GM21390 (cell line): ENCODE measurements around the gene HAS3.
"Not testable (repeated sequence)": the region's sequence is repeated elsewhere in the genome, so short reads cannot be mapped to it uniquely, and the experiment has no call there.

Source experiments
- ATAC-seq: cut with Tn5 transposase; IDR thresholded peaks from one replicate; pipeline ENCODE4 v1.9.1; 2021; ENCODE audit not compliant: unreplicated experiment

Gene HAS3, protein sequence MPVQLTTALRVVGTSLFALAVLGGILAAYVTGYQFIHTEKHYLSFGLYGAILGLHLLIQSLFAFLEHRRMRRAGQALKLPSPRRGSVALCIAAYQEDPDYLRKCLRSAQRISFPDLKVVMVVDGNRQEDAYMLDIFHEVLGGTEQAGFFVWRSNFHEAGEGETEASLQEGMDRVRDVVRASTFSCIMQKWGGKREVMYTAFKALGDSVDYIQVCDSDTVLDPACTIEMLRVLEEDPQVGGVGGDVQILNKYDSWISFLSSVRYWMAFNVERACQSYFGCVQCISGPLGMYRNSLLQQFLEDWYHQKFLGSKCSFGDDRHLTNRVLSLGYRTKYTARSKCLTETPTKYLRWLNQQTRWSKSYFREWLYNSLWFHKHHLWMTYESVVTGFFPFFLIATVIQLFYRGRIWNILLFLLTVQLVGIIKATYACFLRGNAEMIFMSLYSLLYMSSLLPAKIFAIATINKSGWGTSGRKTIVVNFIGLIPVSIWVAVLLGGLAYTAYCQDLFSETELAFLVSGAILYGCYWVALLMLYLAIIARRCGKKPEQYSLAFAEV

GRCh38 chr16:69105501-69106361 lies at the start of gene HAS3:
TSS of gene HAS3 (plus strand) at chr16:69105653. CDS start at chr16:69109396, 3,743 bp downstream.
- no peak for ATAC-seq

DNA sequence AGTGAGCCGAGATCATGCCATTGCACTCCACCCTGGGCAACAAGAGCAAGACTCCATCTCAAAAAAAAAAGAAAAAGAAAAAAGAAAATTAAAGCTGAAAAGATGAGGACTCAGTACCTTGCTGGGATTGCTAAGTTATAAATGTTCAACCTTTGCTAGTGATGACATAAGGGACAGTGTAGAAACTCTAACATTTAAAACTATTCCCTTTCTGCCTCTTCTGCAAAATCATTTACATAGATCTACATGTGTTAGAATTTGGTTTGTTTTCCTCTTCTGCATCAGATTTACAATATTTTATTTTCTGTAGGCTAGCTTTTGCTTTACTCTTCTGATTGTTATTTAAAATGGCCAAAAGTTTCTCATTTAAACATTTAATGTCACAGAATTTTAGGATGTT lies 49.5 kb upstream of the HAS3 start:
- no peak for ATAC-seq

- ATAC-seq = no peak
Measured at GRCh38 chr16:69056421-69056820, 49.0 kb upstream of the HAS3 start.

GRCh38 chr16:69057400-69058378 lies 47.8 kb upstream of the HAS3 start:
- no peak for ATAC-seq

- ATAC-seq = not testable (repeated sequence)
Measured at GRCh38 chr16:69063491-69063890, 42.0 kb upstream of the HAS3 start.

- no peak for ATAC-seq
Measured at GRCh38 chr16:69064124-69064763, 41.2 kb upstream of the HAS3 start.

DNA sequence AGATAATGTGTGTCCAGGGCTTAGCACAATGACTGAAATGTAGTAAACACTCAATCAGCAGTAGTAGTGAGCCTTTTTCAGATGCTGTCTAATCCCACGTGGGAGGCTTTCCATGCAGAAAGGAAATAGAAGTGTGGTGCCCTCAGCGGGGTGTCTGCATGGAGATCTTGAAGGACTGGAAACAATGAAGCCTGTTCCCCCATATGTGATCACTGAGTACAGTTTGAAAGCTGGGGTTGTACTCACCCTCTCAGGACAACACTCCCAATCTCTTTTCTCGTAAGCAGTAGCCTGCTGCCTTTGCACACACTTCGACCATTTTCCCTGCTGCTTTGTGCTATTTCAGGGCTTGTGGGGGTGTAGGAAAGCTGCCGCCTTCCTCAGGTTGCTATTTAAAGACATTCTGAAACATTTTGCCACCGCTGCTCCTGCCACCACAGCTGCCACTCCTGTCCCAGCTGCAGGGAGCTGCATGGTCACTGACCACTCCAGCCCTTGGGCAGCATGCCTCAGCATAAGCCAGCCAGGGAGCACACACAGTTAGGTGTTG lies 40.6 kb upstream of the HAS3 start:
- no peak for ATAC-seq

DNA sequence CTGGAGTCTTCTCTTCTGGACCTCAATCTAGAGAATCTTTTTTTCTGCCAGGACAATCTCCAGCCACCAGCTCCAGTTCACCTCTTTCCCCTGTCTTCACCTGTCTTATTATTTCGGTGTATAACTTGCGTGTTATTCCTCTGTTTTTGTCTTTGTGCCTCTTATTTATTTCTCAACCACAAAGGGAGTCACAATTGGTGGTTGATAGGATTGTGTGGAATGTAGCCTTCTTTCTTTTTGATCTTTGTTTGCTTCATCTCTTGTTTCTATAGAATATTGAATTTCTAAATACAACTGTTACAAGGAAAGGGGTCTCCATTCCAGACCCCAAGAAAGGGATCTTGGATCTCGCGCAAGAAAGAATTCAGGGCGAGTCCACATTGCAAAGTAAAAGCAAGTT lies 35.9 kb upstream of the HAS3 start:
- ATAC-seq = no peak

DNA sequence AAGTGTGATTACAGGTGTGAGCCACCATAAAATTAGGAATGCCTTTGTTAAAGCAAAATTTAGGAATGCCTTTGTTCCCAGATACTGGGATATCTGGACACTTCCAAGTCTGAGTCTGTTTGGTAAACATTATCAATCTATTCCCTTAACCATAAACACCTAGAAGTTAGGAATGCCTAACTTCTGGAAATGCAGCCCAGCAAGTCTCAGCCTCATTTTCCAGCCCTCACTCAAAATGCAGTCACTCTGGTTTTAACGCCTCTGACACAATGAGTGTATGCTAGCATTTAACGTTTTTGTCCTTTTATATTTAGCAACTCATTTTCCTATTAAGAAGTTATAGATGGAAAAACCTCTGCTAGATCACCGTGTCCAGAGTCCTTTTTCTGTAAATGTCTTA lies 34.4 kb upstream of the HAS3 start:
- no peak for ATAC-seq

DNA sequence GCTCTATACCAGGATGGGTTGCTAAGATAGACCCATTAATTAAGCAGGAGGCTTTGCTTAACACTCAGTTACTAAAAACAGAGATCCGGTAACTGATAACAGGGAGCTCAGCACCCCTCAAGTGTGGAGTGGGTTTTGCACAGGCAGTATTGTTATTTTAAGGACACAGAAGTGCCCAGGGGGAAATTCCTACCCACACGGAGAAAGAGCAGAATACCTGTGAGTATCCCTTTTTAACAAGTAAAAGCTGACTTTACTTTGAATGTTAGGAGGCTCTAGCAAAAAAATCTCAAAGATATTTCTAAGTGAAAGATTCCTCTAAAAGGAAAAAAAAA lies 32.8 kb upstream of the HAS3 start:
- no peak for ATAC-seq

GRCh38 chr16:69073181-69073702 lies 32.2 kb upstream of the HAS3 start:
- ATAC-seq = no peak

- ATAC-seq = no peak
Measured at GRCh38 chr16:69077251-69077650, 28.2 kb upstream of the HAS3 start.

DNA sequence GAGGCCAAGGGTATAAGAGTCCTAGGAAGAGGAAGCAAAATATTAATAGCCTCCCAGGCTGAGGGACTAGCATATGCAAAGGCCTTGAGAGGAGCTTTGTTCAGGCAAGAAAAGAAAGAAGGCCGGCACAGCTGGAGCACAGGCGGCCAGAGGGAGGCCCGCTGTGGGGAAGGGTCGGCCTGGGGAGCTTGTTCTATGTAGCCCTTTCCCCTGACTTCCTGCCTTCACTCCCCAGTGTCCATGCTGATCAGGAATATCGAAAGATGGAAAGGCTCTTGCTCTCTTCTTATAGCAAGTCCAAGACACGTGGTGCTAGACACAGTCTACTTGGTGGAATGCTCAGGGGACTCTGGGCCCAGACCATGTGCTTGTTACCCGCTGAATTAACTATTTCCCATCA lies 27.4 kb upstream of the HAS3 start:
- no peak for ATAC-seq

DNA sequence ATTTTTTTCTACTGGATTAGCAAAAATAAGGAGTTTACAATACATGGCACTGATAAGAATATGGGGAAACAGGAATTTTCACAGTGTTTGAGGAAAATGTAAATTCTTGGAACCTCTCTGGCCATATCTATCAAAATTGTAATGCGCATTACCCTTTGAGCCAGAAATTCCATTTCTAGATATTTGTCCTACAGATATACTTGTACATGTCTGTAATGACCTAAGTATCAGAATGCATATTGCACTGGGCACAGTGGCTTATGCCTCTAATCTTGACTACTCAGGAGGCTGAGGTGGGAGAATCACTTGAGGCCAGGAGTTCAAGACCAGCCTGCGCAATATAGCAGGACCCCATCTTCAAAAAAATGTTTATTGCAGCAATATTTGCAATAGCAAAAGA lies 25.8 kb upstream of the HAS3 start:
- no peak for ATAC-seq

- ATAC-seq = no peak
Measured at GRCh38 chr16:69083306-69083941, 22.0 kb upstream of the HAS3 start.

DNA sequence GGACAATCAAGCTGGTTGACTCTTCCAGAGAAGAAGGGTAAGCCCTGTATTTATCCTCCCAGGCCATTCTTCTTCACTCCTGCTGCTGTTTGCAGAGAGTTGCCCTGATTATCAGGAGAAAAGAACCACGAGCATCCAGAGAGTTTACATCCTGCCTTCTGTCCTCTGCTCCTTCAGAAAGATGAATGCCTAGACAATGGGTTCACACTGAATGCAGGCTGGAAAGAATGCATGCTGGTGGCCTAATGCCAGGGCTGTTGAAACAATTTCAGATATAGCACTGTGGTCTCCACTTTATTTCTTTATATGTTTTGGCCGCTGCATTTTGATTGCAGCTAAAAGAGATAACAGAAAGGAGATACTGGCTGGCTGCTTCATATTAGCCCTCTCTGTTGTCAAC lies 21.2 kb upstream of the HAS3 start:
- no peak for ATAC-seq

DNA sequence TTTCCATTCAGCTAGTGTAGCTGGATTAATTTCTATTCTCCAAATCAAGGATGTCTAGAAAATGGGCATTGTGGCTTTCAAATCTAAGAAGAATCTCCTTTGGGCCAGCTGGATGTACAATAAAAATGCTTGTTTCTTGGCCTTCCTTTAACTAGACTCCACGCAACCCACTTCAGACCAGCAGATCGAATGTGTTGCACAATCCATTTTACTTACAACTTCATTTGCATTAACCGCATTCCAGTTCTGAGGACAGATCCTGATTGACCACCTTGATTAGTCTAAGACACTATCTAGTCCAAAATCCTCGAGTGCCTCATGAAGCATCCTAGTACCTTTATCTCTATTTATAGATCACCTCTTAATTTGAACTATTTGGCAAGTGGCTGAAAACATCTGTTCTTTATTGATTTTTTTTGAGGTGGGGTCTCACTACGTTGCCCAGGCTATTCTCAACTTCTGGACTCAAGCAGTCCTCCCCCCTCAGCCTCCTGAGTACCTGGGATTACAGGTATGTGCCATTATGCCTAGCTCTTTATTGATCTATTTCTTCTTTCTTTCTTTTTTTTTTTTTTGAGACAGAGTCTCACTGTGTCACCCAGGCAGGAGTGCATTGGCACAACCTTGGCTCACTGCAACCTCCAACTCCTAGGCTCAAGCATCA lies 20.3 kb upstream of the HAS3 start:
- ATAC-seq = no peak

GRCh38 chr16:69087161-69087581 lies 18.3 kb upstream of the HAS3 start:
- ATAC-seq = no peak

DNA sequence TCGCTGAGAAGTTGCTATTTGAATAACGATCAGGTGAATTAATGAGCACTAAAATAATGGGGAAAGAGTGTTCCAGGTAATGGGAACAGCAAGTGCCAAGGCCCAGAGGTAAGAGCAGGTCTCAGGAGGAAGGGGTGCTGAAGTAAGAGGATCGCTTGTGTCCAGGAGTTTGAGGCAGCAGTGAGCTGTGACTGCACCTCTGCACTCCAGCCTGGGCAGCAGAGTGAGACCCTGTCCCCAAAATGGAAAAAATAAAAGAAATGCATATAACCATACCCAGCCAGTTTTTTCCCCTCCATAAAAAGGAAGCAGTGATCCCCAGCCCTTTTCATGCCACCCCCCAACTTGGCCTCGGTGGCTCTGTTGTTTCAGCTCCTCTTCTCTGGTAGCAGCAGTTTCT lies 16.8 kb upstream of the HAS3 start:
- no peak for ATAC-seq
